ENCODE results near the gene REV1. TPM values are rescaled to one million over a fixed set of nuclear protein-coding genes. Genes with fewer than 3 reads are reported as not detected.

Gene REV1
- polyA plus RNA-seq, 1 experiment: 17.9 TPM

DNA sequence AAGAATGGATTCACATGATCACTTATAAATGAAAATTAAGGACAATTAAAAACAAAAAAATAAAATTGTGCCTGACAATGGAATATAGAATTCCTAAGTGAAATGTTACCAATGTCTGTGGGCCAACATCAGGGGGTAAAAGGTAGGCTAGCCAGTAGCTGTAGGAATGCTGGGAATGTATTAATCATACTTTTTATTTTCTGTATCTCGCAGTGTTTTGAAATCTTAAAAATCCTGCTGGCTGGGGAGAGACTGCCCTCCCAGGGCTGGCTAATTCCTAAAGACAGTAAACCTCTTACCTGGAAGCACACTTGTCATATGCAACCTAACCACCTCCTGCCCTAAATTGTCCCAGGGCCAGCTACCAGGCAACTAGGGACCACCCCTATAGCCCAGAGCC is 69.8 kb downstream of the REV1 start:
- TF ChIP-seq, protein P1, sequence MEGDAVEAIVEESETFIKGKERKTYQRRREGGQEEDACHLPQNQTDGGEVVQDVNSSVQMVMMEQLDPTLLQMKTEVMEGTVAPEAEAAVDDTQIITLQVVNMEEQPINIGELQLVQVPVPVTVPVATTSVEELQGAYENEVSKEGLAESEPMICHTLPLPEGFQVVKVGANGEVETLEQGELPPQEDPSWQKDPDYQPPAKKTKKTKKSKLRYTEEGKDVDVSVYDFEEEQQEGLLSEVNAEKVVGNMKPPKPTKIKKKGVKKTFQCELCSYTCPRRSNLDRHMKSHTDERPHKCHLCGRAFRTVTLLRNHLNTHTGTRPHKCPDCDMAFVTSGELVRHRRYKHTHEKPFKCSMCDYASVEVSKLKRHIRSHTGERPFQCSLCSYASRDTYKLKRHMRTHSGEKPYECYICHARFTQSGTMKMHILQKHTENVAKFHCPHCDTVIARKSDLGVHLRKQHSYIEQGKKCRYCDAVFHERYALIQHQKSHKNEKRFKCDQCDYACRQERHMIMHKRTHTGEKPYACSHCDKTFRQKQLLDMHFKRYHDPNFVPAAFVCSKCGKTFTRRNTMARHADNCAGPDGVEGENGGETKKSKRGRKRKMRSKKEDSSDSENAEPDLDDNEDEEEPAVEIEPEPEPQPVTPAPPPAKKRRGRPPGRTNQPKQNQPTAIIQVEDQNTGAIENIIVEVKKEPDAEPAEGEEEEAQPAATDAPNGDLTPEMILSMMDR (IDR thresholded peaks at IDR 0.05; ENCODE audit: insufficient read depth, low read depth, low read length): no peak
- no peaks in the 10 kb centered on the region for H3K27me3 ChIP-seq (ENCODE audit: control insufficient read depth, insufficient read depth, low read length)
- POLR2A ChIA-PET: no interaction called here
- H3K36me3 ChIP-seq (ENCODE audit: control insufficient read depth, insufficient read depth, low read length): peaks cover 4% of the 10 kb centered on the region
- no peak overlapping the region for H3K4me3 ChIP-seq (ENCODE audit: low read depth, low read length)
- CTCF ChIA-PET: interaction anchor here (1.4 kb wide), 1 partner anchor 11 kb away, joined by 4 read pairs; no protein-coding TSS in a partner anchor
- no peak for DNase-seq (ENCODE audit: low read depth)

DNA sequence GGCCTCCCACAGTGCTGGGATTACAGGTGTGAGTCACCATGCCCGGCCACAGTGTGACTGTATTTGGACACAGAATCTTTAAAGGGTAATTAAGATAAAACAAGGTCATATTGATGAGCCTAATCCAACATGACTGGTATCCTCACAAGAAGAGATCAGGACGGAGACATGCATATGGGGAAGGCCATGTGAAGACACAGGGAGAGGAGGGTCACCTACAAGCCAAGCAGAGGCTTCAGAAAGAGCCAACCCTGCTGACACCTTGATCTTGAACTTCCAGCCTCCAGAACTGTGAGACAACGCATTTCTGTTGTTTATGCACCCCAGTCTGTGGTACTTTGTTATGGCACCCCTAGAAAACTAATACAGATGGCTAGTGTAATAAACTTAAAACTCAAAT is 72.4 kb downstream of the REV1 start:
- CTCF ChIA-PET: interaction anchor here (1.0 kb wide), 1 partner anchor 19 kb away, joined by 3 read pairs; no protein-coding TSS in a partner anchor
- no peak overlapping the region for H3K4me3 ChIP-seq (ENCODE audit: low read depth, low read length)
- peaks cover 3% of the 10 kb centered on the region for H3K36me3 ChIP-seq (ENCODE audit: control insufficient read depth, insufficient read depth, low read length)
- no peaks in the 10 kb centered on the region for H3K27me3 ChIP-seq (ENCODE audit: control insufficient read depth, insufficient read depth, low read length)
- TF ChIP-seq, protein P1 (IDR thresholded peaks at IDR 0.05; ENCODE audit: insufficient read depth, low read depth, low read length): no peak
- POLR2A ChIA-PET: no interaction called here
- DNase-seq (ENCODE audit: low read depth): no peak

DNA sequence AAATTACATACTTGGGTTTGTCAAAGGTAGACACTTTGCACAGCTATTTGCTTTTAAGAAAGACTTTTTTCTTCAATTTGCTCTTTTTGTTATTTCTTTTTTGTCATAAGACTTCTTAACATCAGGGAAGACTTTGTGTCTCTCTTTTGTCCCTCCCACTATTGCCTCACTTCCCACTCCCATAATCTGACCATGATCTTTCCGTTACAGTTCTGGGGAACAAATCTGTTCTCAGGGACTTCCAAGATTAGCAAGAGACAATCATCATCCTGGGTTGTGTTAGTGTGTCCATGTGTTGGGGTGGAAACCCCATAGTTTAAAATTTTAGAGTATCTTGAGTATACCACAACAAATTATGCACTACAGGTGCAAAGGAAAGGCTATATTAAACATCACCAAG is 75.3 kb downstream of the REV1 start:
- POLR2A ChIA-PET: no interaction called here
- CTCF ChIA-PET: no interaction called here
- DNase-seq (ENCODE audit: low read depth): no peak
- Histone ChIP-seq H3K36me3 (ENCODE audit: control insufficient read depth, insufficient read depth, low read length) (peaks cover 4% of the 10 kb centered on the region), H3K27me3 (ENCODE audit: control insufficient read depth, insufficient read depth, low read length) (no peaks in the 10 kb centered on the region), H3K4me3 (ENCODE audit: low read depth, low read length) (no peak overlapping the region)
- TF ChIP-seq, protein P1 (IDR thresholded peaks at IDR 0.05; ENCODE audit: insufficient read depth, low read depth, low read length): no peak

DNA sequence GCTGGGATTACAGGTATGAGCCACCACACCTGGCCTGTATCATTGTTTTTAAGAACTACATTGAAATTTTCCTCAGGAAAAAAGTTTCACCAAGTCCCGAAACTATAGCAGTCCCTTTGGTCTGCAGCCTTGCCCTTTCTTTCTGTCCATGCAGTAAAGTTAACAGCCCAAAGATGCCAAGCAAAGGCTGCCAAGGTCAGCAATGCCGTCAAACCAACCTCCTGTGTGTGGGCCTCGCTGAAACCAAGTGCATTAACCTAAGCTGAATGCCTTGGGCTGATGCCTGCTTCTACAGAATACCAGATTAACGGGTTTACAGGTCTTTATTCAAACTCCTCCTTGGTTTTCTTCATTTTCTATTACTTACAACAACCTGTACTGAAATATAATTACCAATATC is 79.5 kb downstream of the REV1 start:
- CTCF ChIA-PET: interaction anchor here (0.6 to 0.8 kb wide), 2 partner anchors 10 to 67 kb away, joined by 3 read pairs; no protein-coding TSS in a partner anchor
- H3K27me3 ChIP-seq (ENCODE audit: control insufficient read depth, insufficient read depth, low read length): no peaks in the 10 kb centered on the region
- H3K36me3 ChIP-seq (ENCODE audit: control insufficient read depth, insufficient read depth, low read length): peaks cover 2% of the 10 kb centered on the region; the same call in 1 of the 2 replicates
- TF ChIP-seq, protein P1 (IDR thresholded peaks at IDR 0.05; ENCODE audit: insufficient read depth, low read depth, low read length): no peak
- POLR2A ChIA-PET: no interaction called here
- no peak for DNase-seq (ENCODE audit: low read depth)
- no peak overlapping the region for H3K4me3 ChIP-seq (ENCODE audit: low read depth, low read length)

DNA sequence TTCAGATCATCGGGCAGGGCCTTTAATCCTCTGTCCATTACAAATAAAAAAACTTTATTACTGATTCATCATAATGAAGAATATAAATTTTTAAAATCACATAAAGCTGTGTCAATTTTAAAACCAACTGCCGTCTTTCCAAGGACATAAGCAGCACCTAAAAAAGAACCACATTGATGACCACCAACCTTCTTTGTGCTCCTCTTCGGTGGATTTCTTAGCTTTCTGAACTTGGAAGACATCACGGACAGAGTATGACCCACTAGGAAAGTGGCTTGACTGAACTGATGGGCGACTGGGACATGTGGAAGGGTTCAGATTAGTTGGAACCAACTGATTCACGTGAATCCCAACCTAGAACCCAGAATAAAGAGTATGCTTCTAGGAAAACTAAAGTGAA is 83.7 kb downstream of the REV1 start:
- TF ChIP-seq, protein P1 (IDR thresholded peaks at IDR 0.05; ENCODE audit: insufficient read depth, low read depth, low read length): no peak
- Histone ChIP-seq H3K27me3 (ENCODE audit: control insufficient read depth, insufficient read depth, low read length) (no peaks in the 10 kb centered on the region), H3K4me3 (ENCODE audit: low read depth, low read length) (no peak overlapping the region), H3K36me3 (ENCODE audit: control insufficient read depth, insufficient read depth, low read length) (peaks cover 10% of the 10 kb centered on the region)
- ChIA-PET CTCF (no interaction called here), POLR2A (no interaction called here)
- DNase-seq (ENCODE audit: low read depth): no peak

All from BJ (cell line).